Cortex of kidney (tissue), 1 donor: Measurements from ENCODE around the gene RINT1.
"Not testable (repeated sequence)": the region's sequence is repeated elsewhere in the genome, so short reads cannot be mapped to it uniquely, and the experiment has no call there.

Experiments used
- DNase-seq: peaks from one replicate; lab custom pipeline; 2025; lab: John Stamatoyannopoulos, UW

The RINT1 gene

DNA sequence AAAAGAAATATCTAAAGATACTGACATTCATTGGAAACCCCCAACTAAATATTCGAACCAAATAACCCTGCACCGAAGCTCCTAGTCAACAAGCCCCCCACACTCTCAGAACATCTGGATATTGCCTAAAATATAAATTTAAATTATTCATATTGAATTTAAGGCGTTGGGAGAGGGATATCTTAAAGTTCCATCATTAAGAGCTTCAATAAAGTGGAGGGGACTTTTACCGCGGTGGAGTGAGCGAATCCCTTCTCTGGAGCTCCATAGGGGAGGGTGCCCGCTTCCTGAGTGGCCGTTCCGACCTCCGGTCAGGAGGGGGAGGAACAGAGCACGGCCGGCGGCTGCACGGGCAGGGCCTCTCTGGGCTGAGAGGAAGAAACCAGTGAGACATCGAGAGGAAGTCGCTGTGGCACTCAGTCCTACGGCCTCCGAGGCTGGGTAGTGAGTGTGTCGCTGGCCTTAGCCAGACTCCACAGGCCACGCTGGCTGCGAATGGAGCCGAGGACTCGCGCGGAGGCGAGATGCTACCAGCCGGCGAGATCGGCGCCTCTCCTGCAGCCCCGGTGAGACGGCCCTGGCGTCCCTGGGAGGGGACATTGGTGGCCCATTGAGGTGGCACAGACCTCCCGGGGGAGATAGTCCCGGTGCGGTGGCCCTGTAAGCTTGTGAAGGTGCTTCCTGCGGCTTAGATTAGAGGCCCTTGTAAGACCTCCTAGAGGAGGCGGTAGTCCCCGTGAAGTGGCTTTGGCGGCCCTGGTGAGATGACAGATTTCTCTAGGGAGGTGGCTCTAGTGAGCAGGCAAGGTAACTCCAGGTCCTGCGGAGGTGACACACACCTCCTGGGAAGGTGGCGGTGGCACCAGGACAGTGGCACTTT lies at the start of gene RINT1:
Gene RINT1, plus strand, starts transcription at position 410 of the 880 bp plus-strand sequence. Its CDS starts 115 bp downstream, at position 525.
- peak; percentile 16 for DNase-seq

DNA sequence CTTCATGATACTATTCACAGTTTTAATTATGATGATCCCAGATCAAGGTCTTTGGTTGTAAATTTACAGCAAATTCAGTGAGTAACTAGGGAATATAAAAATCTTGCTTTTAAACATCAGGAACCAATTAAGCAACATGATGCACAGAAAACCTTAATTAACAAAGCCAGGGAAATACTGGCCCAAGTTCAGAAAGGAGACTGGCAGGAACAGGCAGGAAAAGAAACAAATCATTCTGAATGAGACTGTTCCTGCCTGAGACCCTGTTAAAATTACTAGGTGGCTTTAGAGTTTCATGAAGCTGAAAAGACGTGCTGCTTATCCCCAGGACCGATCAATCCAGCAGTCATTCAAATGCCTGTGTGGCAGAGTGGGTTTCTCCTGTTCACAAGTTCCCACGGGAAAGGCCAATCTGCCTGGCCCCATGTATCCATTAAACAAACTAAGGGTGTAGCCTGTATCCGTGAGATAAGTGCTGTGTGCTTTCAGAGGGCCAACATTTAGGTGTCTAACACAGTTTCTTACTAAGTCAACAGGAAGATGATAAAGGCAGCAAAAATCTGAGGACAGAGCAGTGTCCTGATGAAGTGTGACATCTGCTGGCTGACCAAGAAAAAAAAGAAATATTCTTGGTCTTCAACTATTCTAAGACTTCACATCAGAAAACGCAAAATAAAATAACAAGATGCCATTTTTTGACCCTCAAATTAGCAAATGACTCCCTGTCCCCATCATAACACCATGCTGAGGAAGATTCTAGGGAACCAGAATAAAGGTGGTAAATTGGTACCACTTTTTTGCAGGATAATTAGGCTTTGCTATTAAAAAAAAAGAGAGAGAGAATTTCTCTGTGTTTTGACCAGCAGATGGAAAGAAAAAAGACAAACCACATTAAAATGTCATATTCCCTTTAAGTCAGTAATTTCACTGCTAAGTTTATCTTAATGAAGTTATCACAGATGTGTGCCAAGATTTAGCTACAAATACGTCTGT lies 44.1 kb upstream of the RINT1 start:
- no peak for DNase-seq

DNA sequence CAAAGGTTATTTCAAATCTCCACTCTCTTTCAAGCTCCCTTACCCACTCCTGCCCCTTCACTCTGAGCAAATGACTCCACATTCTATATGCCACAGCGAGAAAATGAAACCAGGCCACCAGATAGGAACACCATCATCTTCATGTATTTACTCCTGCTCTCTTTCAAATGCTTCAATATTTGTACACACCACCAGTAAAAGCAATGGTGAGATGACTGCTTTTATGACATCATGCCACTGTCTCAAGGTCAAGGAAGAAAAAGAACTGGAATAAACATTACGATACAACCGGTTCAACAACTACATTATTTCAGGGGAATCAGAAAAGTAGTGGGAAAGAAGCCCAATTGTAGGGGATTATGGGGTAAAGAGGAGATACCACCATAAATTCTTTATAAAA lies 42.6 kb upstream of the RINT1 start:
- no peak for DNase-seq

DNA sequence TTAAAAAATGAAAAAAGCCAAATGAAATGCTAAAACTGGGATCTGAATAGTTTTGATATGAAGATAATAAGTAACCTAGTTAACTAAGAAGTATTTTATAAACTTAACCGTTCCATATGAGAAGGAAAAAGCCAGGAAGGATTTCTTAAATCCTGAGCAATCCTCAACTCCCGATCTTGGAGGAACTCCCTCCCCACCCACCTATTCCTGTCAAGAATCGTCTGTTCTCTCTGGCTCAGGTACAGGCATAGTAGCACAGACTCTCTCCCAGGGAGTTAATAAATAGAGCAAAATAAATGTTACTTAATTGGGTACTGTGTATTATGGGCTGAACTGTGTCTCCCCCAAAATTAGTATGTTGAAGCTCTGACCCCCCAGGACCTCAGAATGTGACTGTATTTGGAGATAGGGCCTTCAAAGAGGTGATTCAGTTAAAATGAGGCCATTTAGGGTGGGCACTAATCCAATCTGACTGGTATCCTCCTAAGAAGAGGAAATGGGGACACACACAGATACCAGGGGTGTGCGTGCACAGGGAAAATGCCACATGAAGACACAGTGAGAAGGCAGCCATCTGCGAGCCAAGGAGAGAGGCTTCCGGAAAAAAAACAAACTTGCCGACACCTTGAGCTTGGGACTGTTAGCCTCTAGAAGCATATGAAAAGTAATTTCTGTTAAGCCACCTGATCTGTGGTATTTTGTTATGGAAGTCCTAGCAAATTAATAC lies 38.6 kb upstream of the RINT1 start:
- no peak for DNase-seq

DNA sequence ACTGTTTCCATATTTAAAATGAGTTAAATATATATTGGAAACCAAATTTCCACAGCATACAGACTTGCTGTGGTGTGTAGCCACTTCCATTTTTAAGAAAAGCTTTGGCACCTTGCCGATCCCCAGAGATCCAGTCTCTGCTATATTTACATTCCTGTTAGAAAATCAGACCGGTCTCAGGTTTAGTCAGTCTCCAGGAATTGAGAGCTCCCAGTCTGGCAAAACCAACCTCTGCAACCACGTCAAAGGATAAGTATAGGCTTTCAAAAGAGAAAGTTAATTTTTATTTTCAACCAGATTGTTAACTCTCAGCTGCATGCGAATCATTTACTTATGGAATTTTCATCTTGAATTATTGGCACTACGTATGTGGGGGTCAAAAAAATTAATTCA lies 38.1 kb upstream of the RINT1 start:
- DNase-seq: no peak

DNA sequence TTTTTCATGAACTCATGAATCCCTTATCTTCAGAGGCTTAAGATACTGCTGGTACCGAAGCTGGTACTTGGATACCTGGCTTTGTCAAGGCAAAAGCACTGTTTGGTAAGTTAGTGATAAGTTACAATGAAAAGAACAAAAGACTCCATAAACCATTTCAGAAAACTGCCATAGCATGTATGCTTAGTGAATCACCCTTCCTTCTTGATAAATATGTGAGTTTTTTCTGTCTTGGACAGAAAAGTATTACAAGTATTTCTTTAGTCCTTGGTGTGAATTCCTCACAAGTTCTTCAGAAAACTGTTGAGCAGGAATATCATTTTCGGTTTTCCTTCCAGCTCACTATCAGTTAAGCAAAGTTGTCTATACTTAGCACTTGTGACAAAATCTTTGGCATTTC lies 35.5 kb upstream of the RINT1 start:
- DNase-seq: no peak

DNA sequence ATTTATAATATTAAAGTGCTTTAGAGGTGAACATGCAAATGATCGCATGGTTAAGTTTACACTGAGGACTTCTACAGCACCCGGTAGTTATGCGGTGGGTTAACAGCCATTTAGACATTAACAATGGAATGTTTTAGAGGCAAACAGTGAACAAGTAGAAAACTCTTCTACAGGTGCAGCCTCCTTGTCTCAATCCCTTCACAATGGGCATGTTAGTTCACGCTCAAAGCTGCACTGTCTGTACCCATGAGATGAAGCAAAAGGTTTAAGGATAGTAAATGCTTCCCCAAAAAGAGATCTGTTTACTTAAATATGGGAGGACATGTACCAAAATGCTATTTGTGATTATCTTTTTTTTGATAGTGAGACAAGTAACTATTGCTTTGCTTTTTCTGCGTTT lies 35.0 kb upstream of the RINT1 start:
- no peak for DNase-seq

DNA sequence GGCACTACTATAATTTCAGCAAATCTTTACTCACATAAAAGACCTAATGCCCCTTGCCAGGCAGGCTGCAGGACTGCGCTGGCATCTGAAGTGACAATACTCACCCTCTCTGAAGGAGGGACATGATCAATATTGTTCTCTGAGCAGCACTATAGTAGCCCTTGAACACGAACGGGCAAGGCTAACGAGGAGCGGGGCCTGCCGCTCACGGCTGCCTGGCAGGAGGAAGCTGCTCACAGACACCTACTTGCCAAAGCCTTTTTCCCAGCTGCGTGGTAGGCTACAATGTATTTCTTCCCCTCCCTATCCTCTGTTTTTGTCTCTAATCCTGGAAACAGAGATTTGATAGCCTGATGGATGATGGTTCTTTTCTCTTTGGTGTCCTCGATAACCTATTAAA lies 29.8 kb upstream of the RINT1 start:
- no peak for DNase-seq

DNA sequence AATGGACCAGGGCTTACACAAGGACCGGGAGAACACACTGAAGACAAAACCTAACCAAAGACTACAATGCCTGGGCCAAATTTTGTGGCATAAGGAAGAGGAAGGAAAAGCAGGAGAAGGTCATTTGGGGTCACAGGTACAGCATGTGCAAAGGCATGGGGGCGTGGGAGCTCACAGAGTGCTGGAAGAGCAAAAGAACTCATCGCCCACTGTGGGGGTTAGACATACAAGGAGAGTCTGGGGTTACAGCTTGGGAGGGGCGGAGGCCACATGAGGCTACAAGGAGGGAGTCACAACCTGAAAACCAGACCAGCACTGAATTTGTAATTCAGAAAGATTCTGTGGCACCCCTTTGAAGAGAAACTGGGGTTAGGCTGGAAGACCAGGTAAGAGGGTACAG lies 19.6 kb upstream of the RINT1 start:
- no peak for DNase-seq

DNA sequence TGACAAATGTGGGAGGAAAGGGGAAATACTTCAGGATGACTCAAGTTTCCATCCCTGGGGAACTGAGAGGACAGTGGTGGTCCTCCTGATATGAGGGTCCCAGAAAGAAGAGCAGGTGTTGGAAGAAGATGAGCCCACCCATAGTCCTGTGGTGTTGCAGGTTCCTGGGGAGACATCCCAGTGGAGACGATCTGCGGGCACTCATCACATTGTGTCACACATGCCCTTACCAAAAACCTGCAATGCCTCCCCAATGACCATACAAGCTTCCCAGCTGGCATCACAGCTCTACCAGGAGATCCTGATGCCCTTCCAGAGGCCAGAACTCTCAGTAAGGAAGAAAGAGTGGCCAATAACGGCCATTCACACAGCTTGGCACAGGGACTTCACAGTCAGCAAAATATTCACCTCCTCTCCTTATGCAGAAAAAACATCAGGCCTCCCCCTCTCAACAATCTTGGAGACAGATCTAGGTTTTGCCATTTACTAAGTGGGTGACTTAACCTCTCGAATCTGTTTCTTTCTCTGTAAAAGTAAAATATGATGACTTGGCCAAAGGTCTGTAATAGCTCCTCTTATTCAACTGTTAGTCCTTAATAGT lies 19.0 kb upstream of the RINT1 start:
- DNase-seq: no peak

DNA sequence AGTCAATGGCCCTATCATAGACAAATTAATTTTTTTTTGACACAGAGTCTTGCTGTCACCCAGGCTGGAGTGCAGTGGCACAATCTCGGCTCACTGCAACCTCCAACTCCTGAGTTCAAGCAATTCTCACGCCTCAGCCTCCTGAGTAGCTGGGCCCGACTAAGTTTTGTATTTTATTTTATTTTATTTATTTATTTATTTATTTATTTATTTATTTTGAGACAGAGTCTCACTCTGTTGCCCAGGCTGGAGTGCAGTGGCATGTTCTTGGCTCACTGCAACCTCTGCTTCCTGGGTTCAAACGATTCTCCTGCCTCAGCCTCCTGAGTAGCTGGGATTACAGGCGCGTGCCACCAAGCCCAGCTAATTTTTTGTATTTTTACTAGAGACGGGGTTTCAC lies 16.4 kb upstream of the RINT1 start:
- DNase-seq: not testable (repeated sequence)

DNA sequence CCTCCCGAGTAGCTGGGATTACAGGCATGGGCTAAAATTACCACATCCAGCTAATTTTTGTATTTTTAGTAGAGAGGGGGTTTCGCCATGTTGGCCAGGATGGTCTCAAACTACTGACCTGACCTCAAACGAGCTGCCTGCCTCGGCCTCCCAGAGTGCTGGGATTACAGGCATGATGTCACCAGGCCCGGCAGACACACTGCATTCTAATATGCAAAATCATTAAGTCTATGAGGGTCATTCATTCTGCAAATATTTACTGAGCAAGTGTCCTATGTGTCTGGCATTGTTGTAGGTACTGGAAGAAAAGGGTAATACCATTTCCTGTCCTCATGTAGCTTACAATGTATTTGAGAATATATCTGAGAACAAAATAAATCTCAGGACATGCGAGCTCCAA lies 12.6 kb upstream of the RINT1 start:
- DNase-seq: no peak

DNA sequence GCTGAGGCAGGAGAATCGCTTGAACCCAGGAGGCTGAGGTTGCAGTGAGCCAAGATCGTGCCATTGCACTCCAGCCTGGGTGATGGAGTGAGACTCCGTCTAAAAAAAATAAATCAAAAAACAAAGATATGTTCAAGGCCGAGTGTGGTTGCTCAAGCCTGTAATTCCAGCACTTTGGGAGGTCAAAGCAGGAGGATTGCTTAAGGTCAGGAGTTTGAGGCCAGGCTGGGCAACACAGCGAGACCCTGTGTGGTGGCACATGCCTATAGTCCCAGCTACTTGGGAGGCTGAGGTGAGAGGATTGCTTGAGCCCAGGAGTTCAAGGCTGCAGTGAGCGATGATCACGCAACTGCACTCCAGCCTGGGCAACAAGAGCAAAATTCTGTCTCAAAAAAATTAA lies 11.4 kb upstream of the RINT1 start:
- DNase-seq: not testable (repeated sequence)

DNA sequence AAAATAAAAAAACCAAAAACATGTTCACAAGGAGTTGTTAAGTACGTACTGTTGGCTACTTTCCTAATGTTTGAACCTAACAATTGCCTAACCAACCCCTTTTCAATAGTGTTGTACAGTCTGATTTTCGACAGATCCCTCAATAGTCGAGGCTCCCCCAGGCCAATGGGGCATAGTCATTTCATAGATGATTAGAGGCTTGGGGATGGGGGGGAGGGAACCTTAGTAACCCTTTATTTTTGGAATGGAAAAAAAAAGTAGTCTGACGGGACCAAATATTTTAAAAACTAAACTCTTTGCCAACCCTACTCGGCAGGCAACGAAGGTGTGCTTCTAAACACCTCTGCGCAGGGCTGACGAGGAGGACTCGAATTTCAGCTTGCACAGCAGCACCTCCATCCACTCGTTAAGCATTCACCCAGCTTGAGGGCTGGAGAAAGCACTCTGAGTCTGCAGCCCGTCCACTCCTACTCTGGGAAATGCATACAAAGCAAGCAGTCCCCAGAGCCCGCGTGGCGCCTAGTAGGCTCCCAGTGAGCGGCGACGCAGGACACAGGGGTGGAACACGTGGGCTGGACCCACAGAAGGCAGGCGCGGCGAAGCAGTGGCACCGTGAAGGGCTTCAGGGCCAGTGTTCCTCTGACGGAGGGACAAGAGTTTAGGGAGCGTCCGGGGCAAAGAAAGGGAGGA lies 10.8 kb upstream of the RINT1 start:
- peak; percentile 20 for DNase-seq

DNA sequence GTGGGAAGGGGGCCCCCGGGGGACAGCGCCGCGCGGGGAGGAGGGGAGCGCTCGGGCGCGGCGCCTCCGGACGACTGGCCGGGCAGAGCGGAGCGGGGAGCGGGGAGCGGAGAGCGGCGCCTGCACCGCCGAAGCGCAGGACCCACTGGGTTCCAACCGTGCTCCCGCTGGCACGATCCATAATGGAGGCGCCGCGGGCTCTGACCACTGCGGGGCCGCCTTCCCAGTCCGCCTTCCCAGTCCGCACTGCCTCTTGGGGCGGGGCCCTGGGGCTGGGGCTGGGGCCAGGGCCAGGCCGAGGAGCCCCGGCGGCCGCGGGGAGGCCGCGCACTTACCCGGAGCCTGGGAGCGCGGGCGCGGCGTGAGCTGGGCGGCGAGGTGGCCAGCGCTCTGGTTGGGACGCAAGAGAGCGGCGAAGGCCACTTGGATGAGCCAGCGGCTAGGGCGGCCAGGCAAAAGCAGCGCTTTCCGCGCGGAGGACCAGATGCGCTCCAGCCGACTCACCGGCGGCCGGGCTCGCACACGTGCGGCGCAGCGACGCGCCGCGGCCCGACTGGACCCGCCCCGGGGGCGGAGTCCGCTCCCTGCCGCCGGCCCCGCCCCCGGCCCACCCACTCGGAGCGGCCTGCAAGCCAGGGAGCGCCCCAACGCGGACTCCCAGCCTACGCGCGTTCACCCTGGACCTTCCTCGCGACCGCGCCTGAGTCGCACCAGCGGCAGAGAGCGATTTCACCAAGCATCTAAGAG lies 10.1 kb upstream of the RINT1 start, which contains the start of gene PUS7:
Gene PUS7, minus strand, starts transcription at position 555 of the 747 bp plus-strand sequence. CDS start 13,759 bp downstream, outside the sequence.
- no peak for DNase-seq

DNA sequence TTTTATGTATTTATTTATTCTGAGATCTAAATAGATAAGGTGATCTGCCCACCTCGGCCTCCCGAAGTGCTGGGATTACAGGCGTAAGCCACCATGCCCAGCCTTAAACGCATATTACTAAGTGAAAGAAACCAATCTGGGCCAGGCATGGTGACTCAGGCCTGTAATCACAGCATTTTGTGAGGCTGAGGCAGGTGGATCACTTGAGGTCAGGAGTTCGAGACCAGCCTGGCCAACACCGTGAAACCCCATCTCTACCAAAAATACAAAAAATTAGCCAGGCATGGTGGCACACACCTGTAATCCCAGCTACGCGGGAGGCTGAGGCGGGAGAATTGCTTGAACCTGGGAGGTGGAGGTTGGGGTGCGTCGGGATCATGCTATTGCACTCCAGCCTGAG lies 7.6 kb upstream of the RINT1 start:
- DNase-seq: not testable (repeated sequence)

DNA sequence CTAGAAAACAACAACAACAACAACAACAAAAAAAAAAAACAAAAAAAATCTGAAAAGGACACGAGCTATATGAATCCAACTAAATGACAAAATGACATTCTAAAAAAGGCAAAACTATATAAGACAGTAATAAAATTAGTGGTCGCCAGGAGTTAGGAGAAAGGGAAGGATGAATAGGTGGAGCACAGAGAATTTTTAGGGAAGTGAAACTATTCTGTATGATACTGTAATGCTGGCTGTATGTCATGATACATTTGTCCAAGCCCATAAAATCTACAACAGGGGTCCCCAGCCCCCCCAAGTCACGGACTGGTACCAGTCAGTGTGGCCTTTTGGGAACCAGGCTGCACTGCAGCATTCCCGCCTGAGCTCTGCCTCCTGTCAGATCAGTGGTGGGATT lies 7.2 kb upstream of the RINT1 start:
- no peak for DNase-seq

DNA sequence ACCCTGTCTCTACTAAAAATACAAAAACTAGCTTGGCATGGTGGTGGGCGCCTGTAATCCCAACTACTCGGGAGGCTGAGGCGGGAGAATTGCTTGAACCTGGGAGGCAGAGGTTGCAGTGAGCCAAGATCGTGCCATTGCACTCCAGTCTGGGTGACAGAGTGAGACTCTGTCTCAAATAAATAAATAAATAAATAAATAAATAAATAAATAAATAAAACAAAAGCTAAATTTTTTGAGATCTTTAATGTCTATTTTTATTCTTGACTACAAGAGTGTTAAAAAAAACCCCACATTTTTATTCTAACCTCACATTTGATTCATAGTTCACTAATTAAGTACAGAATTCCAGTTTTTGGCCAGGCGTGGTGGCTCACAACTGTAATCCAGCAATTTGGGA lies 4.3 kb upstream of the RINT1 start:
- not testable (repeated sequence) for DNase-seq

DNA sequence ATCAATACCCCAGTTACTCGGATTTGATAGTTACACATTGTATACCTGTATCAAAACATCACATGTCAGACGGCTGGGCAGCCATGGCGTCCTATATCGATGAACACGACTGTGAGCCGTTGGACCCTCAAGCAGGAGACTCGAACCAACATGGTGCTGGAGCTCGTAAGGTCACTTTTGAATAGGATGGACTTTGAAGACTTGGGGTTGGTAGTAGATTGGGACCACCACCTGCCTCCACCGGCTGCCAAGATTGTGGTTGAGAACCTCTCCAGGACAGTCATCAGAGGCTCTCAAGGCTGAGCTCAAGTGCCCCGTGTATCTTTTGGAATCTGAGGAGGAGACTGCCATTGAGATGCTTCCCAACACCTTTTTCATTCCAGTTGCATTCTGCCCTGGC lies 1.9 kb upstream of the RINT1 start:
- no peak for DNase-seq

DNA sequence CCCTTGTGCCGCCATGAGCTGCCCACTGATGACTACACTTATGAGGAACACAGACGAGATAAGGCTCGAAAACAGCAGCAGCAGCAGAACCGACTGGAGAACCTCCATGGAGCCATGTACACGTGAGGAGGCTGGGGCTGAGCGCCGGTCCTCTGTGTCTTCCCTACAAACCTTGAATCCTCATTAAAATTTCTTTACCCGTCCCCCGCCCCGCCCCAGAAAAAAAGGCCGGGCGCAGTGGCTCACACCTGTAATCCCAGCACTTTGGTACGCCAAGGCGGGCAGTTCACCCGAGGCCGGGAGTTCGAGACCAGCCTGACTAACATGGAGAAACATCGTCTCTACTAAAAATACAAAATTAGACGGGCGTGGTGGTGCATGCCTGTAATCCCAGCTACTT lies 1.5 kb upstream of the RINT1 start:
- DNase-seq: no peak
